Parathyroid adenoma (tissue), 2 donors: ENCODE data around the gene RNU2-63P.

Experiments used
- H2AFZ ChIP-seq: fragments of 300-600 bp; sonication (generic); one replicate; pipeline ENCODE4 v1.7.0; 2017; ENCODE audit warnings: antibody characterized with exemption, mild to moderate bottlenecking
- H3K27ac ChIP-seq: fragments of 300-600 bp; sonication (generic); one replicate; pipeline ENCODE4 v1.7.0; 2017
- H3K27me3 ChIP-seq: fragments of 300-600 bp; sonication (generic); one replicate; pipeline ENCODE4 v1.7.0; 2017; ENCODE audit warnings: low read length; ENCODE audit not compliant: control insufficient read depth, insufficient read depth
- H3K36me3 ChIP-seq: fragments of 300-600 bp; sonication (generic); one replicate; pipeline ENCODE4 v1.7.0; 2017; ENCODE audit warnings: low read length; ENCODE audit not compliant: control insufficient read depth, insufficient read depth
- H3K4me1 ChIP-seq: fragments of 300-600 bp; sonication (generic); one replicate; pipeline ENCODE4 v1.7.0; 2017; ENCODE audit warnings: control low read depth
- H3K4me2 ChIP-seq: fragments of 300-600 bp; sonication (generic); one replicate; pipeline ENCODE4 v1.7.0; 2017; ENCODE audit warnings: low read length
- H3K4me3 ChIP-seq: fragments of 300-600 bp; sonication (generic); one replicate; pipeline ENCODE4 v1.7.0; 2017; ENCODE audit warnings: low read depth, low read length
- H3K79me2 ChIP-seq: fragments of 300-600 bp; sonication (generic); one replicate; pipeline ENCODE4 v1.7.0; 2017; ENCODE audit warnings: control low read depth
- H3K9ac ChIP-seq: fragments of 300-600 bp; sonication (generic); one replicate; pipeline ENCODE4 v1.7.0; 2017; ENCODE audit warnings: mild to moderate bottlenecking
- H3K9me3 ChIP-seq: fragments of 300-600 bp; sonication (generic); one replicate; pipeline ENCODE4 v1.7.0; 2017; ENCODE audit warnings: low read length; ENCODE audit not compliant: control insufficient read depth
- TF ChIP-seq, protein P1 (sequence below): fragments of 300-600 bp; sonication (generic); IDR thresholded peaks from one replicate; pipeline ENCODE4 v1.7.0; 2017; ENCODE audit warnings: antibody characterized with exemption, mild to moderate bottlenecking
- donor health status: primary hyperparathyroidism.

RNU2-63P gene

DNA sequence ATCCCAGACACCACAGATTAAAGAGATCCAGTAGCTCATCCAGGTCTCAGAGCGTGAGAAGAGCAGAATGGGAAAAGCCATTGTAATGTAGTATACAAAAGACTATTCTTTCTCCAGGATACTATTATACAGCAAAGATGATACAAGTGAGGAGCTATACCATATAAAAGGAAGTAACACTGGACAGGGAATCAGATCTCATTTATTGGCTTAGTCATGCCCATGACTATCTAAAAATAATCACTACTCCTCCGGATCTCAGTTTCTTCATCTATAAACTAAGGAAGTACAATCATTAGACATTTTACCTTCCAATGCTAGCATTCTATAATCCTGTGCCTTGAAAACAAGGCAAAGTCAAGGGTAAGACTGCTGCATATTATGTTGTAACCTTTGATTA, 19.8 kb upstream of the RNU2-63P start:
- Histone ChIP-seq H2AFZ (no peak overlapping the region), H3K4me1 (no peaks in the 10 kb centered on the region), H3K36me3 (no peaks in the 10 kb centered on the region), H3K27ac (no peak overlapping the region), H3K79me2 (no peaks in the 10 kb centered on the region), H3K4me3 (no peak overlapping the region), H3K9me3 (no peaks in the 10 kb centered on the region), H3K9ac (no peak overlapping the region), H3K27me3 (no peaks in the 10 kb centered on the region), H3K4me2 (no peak overlapping the region)
- TF ChIP-seq, protein P1, sequence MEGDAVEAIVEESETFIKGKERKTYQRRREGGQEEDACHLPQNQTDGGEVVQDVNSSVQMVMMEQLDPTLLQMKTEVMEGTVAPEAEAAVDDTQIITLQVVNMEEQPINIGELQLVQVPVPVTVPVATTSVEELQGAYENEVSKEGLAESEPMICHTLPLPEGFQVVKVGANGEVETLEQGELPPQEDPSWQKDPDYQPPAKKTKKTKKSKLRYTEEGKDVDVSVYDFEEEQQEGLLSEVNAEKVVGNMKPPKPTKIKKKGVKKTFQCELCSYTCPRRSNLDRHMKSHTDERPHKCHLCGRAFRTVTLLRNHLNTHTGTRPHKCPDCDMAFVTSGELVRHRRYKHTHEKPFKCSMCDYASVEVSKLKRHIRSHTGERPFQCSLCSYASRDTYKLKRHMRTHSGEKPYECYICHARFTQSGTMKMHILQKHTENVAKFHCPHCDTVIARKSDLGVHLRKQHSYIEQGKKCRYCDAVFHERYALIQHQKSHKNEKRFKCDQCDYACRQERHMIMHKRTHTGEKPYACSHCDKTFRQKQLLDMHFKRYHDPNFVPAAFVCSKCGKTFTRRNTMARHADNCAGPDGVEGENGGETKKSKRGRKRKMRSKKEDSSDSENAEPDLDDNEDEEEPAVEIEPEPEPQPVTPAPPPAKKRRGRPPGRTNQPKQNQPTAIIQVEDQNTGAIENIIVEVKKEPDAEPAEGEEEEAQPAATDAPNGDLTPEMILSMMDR, result no peak

DNA sequence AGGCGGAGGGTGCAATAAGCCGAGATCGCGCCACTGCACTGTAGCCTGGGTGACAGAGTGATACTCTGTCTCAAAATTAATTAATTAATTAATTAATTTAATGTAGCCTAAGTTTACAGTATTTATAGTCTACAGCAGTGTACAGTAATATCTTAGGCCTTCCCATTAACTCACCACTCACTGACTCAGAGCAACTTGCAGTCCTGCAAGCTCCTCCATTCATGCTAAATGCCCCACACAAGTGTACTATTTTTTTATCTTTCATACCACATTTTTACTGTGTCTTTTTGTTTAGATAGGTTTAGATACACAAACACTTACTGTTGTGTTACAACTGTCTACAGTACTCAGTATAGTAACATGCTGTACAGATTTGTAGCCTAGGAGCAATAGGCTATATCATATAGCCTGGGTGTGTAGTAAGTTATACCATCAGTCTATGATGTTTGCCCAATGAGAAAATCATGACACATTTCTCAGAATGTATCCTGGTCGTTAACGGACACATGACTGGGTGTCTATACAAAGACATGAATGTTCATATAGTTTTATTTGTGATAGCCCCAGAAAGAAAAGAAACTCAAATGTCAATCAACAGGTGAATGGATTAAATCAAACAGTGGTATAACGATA, 15.8 kb upstream of the RNU2-63P start:
- Histone ChIP-seq H3K36me3 (no peaks in the 10 kb centered on the region), H3K4me1 (no peaks in the 10 kb centered on the region), H3K27me3 (no peaks in the 10 kb centered on the region)

DNA sequence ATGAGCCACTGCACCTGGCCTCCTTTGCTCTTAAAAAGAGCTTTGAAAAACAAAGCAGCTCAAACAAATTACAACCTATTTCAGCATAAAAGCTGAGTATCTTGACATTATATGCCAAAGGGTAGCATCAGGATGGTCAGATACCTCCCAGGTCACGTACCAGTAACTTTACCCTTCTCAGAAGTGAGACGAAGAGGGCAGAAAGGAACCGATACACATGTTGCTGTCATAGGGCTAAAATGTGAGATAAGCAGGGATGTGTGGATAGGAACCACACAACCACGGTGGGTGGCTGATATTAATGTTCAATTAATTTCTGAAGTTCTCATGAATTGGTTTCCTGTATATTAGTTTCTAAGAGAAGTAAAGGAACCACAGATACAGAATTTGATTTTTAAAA, 12.6 kb upstream of the RNU2-63P start:
- Histone ChIP-seq H3K4me2 (no peak overlapping the region), H2AFZ (no peak overlapping the region), H3K4me3 (no peak overlapping the region), H3K79me2 (no peaks in the 10 kb centered on the region), H3K27ac (no peak overlapping the region), H3K9ac (no peak overlapping the region), H3K4me1 (no peaks in the 10 kb centered on the region), H3K9me3 (no peaks in the 10 kb centered on the region), H3K27me3 (no peaks in the 10 kb centered on the region), H3K36me3 (no peaks in the 10 kb centered on the region)
- TF ChIP-seq, protein P1, result no peak

More for the DNA sequence above, 15.8 kb upstream of the RNU2-63P start:
- Histone ChIP-seq H3K4me3 (no peak overlapping the region), H3K27ac (no peak overlapping the region), H3K4me2 (no peak overlapping the region), H3K79me2 (no peaks in the 10 kb centered on the region), H3K9me3 (no peaks in the 10 kb centered on the region), H2AFZ (no peak overlapping the region), H3K9ac (no peak overlapping the region)
- TF ChIP-seq, protein P1, result no peak

DNA sequence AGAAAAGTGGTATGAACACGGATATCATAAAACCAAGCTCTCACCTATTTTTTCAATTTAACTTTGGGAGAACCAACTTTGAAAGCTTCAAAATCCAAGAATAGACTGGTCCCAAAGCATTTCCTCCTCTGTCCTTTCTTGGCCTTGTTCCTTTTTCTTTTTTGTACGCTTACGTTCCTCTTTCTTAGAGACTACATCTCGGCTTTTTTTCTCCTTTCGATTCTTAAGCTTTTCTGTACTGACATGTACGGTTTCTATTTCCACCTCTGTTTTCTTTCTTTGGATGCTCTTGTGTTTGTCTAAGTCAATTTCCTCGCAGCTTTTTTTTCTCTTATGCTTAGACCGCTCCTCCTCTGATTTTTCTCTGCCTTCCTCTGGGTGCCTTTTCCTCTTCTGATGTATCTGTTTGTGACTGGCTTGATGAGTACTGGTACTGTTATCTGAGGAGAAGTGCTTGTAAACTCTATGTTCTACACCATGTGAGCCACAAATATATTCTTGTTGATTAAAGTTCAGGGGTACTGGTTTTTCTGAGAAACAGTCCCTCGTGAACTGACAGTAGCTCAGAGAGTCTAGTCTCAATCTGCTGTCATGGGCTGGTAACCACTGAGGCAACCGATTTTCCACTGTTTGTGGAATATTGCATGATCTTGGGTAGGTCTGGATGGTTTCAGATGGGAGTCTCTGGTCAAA, 11.5 kb upstream of the RNU2-63P start:
- Histone ChIP-seq H3K4me1 (no peaks in the 10 kb centered on the region), H3K9me3 (no peaks in the 10 kb centered on the region), H3K4me2 (no peak overlapping the region), H3K9ac (no peak overlapping the region), H3K27ac (no peak overlapping the region), H3K4me3 (no peak overlapping the region), H3K36me3 (no peaks in the 10 kb centered on the region), H3K27me3 (no peaks in the 10 kb centered on the region), H2AFZ (no peak overlapping the region), H3K79me2 (no peaks in the 10 kb centered on the region)
- TF ChIP-seq, protein P1, result no peak

DNA sequence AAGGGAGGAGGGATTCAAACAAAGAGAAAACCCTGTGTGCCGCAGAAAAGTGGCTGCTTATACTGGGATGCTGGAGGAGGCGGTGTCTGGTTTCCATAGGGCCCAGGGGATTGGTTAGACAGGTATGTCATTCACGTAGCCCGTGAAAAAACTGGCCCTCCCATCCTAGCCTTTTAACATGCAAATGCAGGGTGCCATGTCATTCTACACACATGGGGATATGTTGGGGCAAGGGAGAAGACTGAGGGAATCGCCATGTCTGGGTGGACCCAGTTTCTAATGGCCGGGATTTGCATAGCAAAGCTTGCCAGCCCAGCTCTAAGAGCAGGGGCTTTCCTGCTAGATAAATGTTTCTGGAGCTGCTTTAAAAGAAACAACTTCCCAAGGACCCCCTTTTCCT, 8.2 kb upstream of the RNU2-63P start:
- no peak overlapping the region for H3K9ac ChIP-seq
- H3K36me3 ChIP-seq, result no peaks in the 10 kb centered on the region
- no peaks in the 10 kb centered on the region for H3K27me3 ChIP-seq
- H3K9me3 ChIP-seq, result no peaks in the 10 kb centered on the region
- no peak overlapping the region for H3K27ac ChIP-seq
- no peak overlapping the region for H3K4me2 ChIP-seq
- no peak overlapping the region for H2AFZ ChIP-seq
- no peaks in the 10 kb centered on the region for H3K4me1 ChIP-seq
- no peaks in the 10 kb centered on the region for H3K79me2 ChIP-seq
- TF ChIP-seq, protein P1, result no peak
- no peak overlapping the region for H3K4me3 ChIP-seq
